Omental fat pad (tissue), 4 donors: Measurements from ENCODE around the gene CCDC77. TPM values are rescaled to one million over a fixed set of nuclear protein-coding genes. Genes with fewer than 3 reads are reported as not detected.

Experiments
- ATAC-seq: fragments of 150-250 bp; one replicate; pipeline ENCODE4 v1.9.1; 2016; ENCODE audit warnings: mild to moderate bottlenecking, moderate library complexity; ENCODE audit not compliant: low FRiP score
- DNase-seq: peaks from one replicate; pipeline ENCODE4 v3.0.0-alpha.2; 2019; ENCODE audit warnings: low spot score
- CTCF ChIP-seq, 3 donors: fragments of 450-650 bp; IDR thresholded peaks; one replicate each; pipeline ENCODE4 v1.5.1; 2016 to 2017; ENCODE audit warnings: antibody characterized with exemption in 3 of 3, mild to moderate bottlenecking in 3 of 3, moderate library complexity in 2 of 3
- total RNA-seq, 4 donors: library from RNA; depleted of rRNA; stranded (reverse); fragments of >200 nt; gene quantifications; one replicate each; pipeline ENCODE4 v1.1.0, GENCODE V29; 2016

CCDC77 gene
- total RNA-seq, 4 donors from 2014 or later = 4.2 to 9.6 (median 5.5) TPM

- no peak for TF ChIP-seq CTCF (IDR thresholded peaks at IDR 0.05)
- ATAC-seq = no peak
- DNase-seq = no peak
Measured at GRCh38 chr12:452667-453210, 51.3 kb downstream of the CCDC77 start.

- TF ChIP-seq CTCF (IDR thresholded peaks at IDR 0.05) = no peak
- DNase-seq = no peak
- ATAC-seq = no peak
Measured at GRCh38 chr12:454833-455232, 53.4 kb downstream of the CCDC77 start.

DNA sequence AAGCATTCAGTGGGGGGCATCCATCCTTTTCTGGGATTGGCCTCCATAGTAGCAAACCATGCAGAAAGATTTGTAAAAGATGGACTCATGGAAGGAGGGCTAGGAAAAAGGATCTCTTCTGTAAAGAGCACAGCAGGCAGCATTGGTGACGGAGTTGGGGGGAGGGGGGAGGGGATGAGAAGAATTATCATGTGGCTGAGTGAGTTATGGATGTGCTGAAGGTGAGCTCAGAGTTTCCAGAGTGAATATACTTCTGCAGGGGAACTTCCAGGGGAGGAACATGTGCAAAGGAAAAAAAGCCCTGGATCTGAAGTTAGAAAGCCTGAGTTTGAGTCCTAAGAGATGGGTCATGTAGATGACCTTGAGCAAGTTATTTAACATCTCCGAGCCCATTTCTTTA is 54.4 kb downstream of the CCDC77 start:
- TF ChIP-seq CTCF (IDR thresholded peaks at IDR 0.05) = no peak
- DNase-seq (no peak), ATAC-seq (no peak)

- no peak for ATAC-seq
- TF ChIP-seq CTCF (IDR thresholded peaks at IDR 0.05) = no peak
- DNase-seq = no peak
Measured at GRCh38 chr12:457676-458075, 56.2 kb downstream of the CCDC77 start.

- TF ChIP-seq CTCF (IDR thresholded peaks at IDR 0.05) = no peak
- ATAC-seq = no peak
Measured at GRCh38 chr12:459050-459429, 57.6 kb downstream of the CCDC77 start.

DNA sequence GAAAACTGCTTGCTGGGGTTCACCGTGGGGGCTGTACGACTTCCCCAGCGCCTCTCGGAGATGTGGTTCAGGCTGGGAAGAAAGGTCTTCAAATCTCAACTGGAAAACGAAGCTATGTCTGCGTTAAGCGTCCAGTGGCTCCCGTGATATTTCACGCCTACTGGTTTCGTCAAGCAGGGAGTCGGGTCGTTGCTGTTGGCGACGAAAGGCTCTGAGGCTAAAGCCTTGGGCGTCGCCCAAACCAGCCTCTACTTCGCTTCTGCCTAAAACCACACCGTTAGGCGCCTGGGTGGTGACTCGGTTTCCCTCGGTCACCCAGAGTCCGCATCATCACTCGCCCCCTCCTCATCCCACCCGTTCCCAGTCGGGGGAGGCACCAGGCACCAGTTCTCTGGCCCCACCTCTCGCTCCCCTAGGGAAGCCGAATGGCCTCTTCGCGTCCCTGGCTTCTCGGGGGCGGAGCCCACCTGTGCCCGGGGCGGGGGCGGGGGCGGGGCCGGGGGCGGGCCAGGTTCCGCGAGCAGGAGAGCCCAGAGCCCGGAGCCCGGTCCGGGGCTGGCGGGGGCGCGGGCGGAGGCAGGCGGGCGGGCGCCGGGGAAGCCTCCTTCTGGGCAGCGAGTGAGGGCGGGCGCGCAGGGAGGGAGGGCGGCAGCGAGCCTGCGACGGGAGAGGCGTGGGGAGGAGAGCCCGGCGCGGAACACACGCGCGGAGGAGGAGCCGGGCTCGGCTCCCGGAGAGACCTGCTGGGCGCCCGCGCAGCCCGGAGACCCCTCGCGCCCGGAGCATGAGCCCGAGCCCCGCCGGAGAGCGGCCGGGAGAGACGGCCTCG is 58.2 kb downstream of the CCDC77 start, which contains the start of gene B4GALNT3:
Gene B4GALNT3, plus strand, starts transcription at position 510 of the 829 bp plus-strand sequence. CDS start 438 bp downstream, outside the sequence.
- ATAC-seq = peak; percentile 48
- DNase-seq = no peak
- no peak for TF ChIP-seq CTCF (IDR thresholded peaks at IDR 0.05)

More at GRCh38 chr12:459050-459429, 57.6 kb downstream of the CCDC77 start:
- no peak for DNase-seq
